ENCODE data around the gene LPP.

DNA sequence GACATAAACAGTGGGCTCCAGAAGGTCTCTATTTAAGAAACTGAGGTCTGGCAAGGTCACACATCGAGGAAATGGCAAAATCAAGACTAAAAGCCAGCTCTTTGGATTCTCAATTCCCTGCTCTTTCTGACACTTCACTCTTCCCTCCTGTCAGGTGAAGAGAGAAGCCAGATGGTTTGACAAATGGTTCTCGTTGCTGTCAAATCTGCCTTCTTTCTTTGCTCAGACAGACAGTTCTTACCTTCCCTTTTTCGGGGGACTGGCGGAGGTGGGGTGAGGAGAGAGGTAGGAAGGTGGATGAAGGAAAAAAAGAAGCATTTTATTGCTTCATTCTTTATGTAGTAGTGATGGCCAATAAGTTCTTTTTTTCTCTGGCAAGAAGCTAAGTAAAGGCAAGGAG lies 133.4 kb downstream of the LPP start:
- TF ChIP-seq, protein P1, sequence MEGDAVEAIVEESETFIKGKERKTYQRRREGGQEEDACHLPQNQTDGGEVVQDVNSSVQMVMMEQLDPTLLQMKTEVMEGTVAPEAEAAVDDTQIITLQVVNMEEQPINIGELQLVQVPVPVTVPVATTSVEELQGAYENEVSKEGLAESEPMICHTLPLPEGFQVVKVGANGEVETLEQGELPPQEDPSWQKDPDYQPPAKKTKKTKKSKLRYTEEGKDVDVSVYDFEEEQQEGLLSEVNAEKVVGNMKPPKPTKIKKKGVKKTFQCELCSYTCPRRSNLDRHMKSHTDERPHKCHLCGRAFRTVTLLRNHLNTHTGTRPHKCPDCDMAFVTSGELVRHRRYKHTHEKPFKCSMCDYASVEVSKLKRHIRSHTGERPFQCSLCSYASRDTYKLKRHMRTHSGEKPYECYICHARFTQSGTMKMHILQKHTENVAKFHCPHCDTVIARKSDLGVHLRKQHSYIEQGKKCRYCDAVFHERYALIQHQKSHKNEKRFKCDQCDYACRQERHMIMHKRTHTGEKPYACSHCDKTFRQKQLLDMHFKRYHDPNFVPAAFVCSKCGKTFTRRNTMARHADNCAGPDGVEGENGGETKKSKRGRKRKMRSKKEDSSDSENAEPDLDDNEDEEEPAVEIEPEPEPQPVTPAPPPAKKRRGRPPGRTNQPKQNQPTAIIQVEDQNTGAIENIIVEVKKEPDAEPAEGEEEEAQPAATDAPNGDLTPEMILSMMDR (IDR thresholded peaks at IDR 0.05; ENCODE audit: low read length), result no peak
- no peak for TF ChIP-seq EZH2 (IDR thresholded peaks at IDR 0.05; ENCODE audit: borderline replicate concordance, low read length)
